HPDE6-E6E7 (cell line): ENCODE data around the gene THAP10.
A peak's percentile ranks its signal among the peaks of the same experiment; 100 is the strongest.

Experiments used
- DNase-seq: peaks from one replicate; pipeline ENCODE4 v3.0.0; 2011; ENCODE audit warnings: missing footprints; ENCODE audit errors: extremely low spot score

The THAP10 gene

DNA sequence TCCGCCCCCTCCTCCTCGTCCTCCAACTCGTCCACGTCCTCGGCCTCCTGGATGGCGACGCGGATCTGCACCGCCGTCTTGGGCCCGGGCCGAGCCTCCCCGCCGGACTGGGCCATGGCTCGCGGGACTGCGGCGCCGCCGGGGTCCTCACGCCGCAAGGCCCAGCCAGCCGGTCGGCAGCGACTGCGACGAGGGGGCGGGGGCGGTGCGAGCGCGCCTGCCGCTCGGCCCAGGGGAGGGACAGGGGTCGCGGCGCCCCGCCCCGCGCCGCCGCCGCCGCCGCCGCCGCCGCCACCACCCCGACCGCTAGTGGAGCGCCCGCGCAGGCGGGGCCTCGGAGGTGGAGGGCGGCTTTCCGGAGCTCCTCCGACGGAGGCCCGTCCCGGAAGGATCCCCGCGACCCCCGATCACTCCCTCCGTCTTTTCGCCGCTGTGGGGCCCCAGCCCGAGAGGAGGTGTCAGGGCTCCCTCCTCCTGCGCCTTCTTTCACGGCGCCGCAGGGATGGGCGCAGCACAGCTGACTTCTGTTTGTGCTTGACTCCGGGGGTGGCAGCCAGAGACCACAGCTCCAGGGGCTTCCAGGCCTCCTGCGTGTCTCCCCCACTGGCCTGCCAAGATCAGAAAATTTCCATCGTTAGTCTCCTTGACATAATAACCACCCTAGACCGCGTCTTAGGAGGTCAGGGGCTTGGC lies 38.1 kb downstream of the THAP10 start, which contains the start of gene LARP6:
Gene LARP6, minus strand, starts transcription at position 185 of the 693 bp plus-strand sequence. Its CDS starts 69 bp downstream, at position 116.
- peak; percentile 20 for DNase-seq

DNA sequence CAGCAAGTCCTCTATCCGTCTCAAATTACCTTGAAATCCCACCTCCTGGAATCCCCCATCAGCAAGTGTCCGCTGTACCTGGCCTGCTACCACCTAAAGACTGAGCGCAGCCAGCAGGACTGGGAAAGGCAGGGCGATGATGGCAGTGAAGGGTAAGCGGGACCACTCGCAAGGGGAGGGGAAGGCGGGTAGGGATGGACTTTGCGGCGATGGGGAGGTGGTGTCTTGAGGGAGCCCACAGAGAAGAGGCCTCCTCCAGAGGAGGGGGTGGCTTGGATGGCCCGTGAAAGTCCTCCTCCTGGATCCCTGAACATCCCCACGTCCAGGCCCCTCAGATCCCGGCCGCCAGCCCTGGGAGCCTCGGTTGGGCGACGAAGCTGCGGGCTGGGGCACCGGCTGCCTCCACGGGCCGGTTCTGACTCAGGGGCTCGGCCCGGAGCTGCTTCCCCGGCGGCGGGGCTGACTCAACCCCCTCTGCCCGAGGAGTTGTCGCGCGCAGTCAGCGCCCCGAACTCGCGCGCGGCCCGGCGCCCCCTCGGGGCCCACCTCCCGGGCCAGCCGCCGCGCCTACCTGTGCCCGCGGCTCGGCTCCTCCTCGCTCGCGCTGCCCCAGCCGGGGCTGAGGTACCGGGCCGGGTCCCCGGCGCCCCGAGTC lies 38.8 kb downstream of the THAP10 start:
- peak; percentile 63 for DNase-seq

DNA sequence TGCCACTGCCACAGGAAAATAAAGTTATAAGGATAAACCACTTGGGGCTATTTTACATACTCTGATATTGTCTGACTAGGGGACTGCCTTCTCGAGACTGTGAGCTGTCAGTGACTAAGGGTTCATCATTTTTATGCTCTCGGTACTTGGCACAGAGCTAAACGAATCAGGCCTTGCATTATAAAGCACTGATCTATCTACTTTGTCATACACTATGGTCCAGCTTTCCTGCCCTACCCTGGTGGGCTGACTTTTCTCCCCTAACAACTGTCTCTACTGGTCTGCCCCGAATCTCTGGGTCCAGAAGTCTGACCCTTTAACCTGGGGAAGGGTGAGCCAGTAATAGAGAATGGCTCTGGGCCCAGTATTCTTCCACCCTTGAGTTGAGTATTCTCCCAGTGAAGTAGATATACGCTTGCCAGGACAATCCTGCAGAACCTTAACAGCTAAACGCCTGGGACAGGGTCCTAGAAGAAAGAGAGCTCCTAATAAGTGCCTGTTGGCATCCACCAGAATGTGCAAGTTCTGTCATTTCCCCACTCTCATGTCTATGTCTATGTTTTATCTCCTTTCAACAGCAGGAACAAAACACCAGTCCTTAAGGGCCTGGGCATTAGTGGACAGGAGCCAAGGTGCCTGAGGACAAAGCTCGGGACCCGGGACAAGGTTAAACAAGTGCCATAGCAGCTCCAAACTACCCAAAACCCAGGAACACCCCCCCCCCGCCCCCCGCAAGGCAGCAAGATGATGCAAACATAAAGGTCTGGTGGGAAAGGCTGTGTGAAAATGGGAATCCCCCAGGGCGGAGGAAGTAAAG lies 39.5 kb downstream of the THAP10 start:
- peak; percentile 52 for DNase-seq

DNA sequence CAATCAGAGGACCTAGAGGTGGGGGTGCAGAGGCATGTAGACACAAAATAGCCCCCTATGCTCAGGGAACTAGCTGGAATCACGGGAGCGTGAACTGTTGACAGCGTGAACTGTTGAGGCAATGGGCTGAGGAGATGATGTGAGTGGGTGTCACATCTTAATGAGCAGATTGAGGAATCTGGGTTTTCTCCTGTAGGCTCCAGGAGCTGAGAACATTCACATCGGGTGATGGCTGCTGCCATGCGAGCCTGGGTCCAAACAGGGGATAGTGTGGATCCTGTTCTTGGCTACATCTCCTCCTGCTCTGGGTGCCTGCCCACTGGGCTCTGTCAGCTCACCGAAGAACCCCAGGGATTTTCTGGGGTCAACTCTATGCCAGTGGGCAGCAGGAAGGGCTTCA lies 40.3 kb downstream of the THAP10 start:
- DNase-seq: no peak

DNA sequence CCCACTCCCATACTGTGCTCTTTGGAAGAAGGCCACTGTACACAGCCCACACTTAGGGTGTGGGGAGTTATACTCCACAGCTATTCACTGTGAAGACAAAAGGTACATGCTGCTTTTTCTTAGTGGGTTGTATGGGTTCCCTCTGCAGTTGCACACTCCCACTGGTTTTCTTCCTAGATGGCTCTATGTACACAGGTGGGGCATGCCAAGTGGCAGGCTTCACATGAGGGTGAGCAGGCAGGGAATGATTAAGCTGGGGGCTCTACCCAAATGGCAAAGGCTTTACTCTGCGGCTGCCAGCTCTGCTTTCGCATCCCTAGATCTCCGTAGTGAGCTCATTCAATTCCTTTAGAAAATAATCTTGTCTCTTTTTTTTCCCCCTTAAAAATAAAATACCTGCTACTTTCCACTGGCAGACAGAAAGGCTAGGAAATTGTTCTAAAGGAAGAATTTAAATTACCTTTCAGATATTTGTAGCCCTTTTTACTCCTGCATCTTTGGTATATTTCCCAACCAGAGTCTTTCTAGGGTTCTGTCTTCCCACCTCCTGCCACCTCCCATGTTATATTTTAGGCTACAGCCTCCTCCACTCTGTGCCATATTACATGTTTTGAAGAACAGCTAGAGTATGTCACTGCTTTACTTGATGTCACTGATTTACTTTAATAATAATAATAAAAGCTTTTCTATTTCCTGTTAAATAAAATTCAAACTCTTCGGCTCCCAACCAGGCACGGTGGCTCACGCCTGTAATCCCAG lies 46.5 kb downstream of the THAP10 start:
- DNase-seq: no peak

DNA sequence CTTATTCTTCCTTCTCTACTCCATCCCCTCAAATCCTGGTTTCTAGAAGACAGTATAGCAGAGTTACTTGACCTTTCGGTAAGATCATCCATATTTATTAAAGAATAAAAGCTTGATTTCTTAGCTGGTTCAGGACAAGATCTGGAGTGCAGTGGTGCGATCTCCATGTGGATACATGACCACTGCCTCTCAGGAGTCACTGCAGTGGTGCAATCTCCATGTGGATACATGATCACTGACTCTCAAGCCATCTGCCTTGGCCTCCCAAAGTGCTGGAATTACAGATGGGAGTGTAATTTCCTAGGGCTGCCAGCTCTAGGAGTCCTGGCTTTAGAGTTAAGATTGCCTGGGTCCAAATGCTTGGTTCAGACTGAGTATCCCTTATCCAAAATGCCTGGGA lies 54.8 kb downstream of the THAP10 start:
- DNase-seq: no peak

DNA sequence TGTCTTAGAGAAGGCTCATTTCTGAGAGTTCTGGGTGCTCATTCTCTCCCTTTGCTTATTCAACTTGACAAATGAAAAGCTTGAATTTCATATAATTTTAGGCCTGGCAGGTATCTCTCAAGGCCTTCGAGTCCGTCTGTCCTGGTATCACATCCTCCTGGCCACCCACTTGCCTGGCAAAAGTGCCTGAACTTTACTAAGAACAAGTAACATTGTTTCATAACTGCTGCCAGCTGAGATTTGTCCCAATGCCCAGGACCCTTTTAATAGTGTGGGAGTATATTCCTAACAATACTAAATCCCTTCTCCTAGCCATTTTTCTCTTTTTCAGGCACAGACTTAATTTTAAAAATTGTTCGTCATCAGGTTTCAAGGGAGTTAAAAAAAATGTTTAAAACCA lies 56.4 kb downstream of the THAP10 start:
- DNase-seq: no peak

DNA sequence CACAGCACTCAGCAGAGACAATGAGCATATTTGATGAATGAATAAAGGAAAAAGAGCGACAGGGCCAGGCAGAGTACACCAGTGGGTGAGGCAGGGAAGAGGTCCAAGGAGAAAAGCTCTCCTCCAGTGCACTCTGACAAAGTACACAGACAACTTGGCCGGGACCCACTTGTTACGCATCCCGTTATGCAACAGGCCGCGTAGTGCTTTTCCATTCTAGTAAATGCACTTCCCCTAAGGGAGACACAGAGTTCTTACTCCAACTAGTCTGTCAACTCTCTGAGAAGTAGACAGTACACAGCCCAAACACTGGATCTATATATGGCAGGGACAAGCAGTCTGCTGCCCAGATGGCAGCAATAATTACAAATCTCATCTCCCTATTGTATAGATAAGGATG lies 56.8 kb downstream of the THAP10 start:
- DNase-seq: no peak

DNA sequence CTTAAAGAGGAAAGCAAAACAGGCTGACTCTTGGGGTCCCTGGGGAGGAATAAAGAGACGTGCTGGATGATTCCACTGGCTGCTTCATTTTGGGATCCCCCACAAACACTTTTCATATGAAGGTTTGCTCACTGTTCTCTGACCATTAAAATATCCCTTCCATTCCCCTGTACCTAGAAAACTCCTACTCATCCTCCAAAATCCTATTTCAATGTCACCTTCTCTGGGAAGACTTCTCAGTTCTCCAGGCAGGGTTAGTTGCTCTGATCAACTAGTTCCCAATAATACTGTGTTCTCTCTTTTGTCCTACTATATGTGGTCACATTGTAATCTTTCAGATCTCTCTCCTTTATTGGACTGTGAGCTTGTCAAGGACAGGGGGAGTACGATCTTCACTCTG lies 57.2 kb downstream of the THAP10 start:
- no peak for DNase-seq

DNA sequence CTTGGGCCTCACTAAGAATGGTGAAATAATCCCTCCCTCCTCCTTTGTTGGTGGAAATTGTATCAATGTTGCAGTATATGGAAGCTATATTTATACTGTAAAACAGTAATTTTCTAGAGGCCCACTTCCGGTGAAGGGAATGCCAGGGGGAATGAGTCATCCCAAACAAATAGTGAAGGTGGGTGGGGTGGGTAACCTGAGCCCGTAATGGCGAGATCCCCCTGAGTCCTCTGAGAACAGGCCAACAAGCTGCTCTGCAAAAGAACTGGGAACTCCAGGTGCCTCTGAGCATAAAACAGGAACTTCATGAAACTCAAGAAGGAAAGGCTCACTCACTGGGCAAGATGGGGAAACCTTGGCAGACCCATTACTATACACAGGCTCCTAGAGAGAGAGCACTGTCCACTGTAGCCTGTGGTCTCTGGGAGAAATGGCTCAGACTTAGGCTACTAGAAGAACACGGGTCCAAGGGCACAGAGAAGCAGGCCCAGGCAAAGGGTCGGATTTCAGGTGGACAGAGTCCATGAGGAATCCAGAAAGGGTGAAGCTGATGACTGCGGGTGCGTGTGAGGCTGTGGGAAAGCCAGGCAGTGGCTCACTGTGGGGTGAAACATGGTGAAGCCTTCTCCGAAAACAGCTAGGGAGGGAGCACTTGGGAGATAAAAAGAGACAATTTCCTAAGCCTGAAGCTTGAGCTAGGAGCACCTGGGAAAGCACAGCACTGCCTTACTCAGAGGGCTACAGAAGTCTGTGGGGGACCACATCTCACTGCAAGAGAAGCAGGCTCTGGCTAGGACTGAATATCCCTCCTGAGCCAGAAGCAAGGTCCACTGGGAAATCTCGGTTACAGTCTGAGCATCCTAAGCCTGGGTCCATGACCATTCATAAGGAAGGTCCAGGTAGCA lies 58.1 kb downstream of the THAP10 start:
- peak; percentile 54 for DNase-seq

DNA sequence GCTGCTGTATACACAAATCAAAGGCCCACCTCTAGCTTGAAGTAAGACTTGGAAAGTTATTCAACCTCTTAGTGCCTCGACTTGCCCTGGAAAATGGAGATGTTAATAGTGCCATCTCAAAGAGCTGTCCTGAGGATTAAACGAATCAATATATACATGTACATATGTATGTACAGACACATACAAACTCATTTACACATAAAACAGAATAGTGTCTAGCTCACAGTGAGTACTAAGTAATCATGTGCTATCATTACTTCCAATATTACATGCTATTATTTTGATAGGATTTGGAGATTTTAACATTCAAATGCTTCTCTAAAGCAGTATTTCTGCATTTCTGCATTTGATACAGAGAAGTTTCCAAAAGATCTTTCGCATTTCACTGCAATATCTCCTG lies 58.8 kb downstream of the THAP10 start:
- DNase-seq: no peak

DNA sequence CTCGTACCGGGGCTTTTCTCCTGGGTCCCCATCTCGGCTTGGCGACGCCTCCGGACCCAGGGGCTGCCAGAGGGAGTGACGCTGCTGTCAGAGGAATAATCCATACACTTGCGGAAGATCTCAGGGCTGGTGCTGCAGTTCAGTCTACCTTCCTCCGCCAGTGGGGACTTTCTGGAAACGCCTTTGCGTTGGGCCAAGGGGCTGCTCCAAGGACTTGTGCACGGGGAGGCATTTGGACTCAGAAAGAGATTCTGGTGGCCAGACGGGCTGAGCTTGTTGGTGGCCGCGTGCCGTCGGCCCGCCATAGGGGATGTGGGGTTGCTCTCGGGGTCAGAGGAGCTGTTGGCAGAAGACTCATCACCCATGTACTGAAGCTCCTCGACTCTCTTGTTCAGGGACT lies 60.1 kb downstream of the THAP10 start:
- DNase-seq: no peak
